K562 (cell line): ENCODE measurements around the gene CHD2. TPM values are rescaled to one million over a fixed set of nuclear protein-coding genes. Genes with fewer than 3 reads are reported as not detected.

ENCODE experiments used
- ATAC-seq: fragments of 200-7000 bp; cut with Tn5 transposase; 3 replicates; pipeline ENCODE4 v1.9.1; 2020; ENCODE audit warnings: moderate library complexity
- BruUV-seq: library from RNA; stranded (reverse); fragments of 400-500 nt; replicated peaks from 2 replicates; lab custom pipeline; 2021; lab: Mats Ljungman, UMichigan
- CTCF ChIA-PET: fragments of 300-600 bp; formaldehyde crosslinking; extraction: SDS; loops from one replicate; lab custom pipeline; 2021; ENCODE audit warnings: low intra/inter-chr PET ratio; lab: Yijun Ruan, JAX
- POLR2A ChIA-PET: fragments of 300-600, 350-650 bp; sonication (Branson Sonifier 250); formaldehyde crosslinking; extraction: SDS; loops from one replicate; lab custom pipeline; 2021; ENCODE audit warnings: antibody characterized with exemption, inconsistent platforms; lab: Yijun Ruan, JAX
- DNase-seq, 4 experiments: peaks; one replicate each; pipeline versions ENCODE4 v3.0.0 to v3.0.0-alpha.2; 2011 to 2018; ENCODE audit warnings: low spot score in 3 of 4, mixed read lengths in 3 of 4; ENCODE audit errors: extremely low read depth in 1 of 4
- FAIRE-seq: peaks from 2 replicates; lab custom pipeline; 2011; peaks lifted over from hg19 to GRCh38; lab: Jason Lieb, UNC
- H2AFZ ChIP-seq: 2 replicates; pipeline ENCODE4 v1.6.0; 2011; ENCODE audit warnings: low read depth, low read length, control low read depth, inconsistent platforms
- H3K27ac ChIP-seq: fragments of 200-600 bp; 3 replicates; pipeline ENCODE4 v1.8.0; 2011; ENCODE audit warnings: low read depth, mild to moderate bottlenecking, control low read depth, inconsistent platforms, low read length, moderate library complexity, mixed read lengths; ENCODE audit errors: extremely low read depth
- H3K27me3 ChIP-seq, 2 experiments: fragments of 300-600 bp in 1 of 2; 2 replicates in 1 of 2; 3 replicates in 1 of 2; pipeline versions ENCODE4 v1.6.0 to v1.8.0; 2011; ENCODE audit warnings: inconsistent platforms in 2 of 2, low read length in 2 of 2, mild to moderate bottlenecking in 1 of 2, mixed read lengths in 1 of 2, moderate library complexity in 1 of 2; ENCODE audit not compliant: control insufficient read depth in 2 of 2, insufficient read depth in 2 of 2
- H3K36me3 ChIP-seq: fragments of 300-600 bp; 3 replicates; pipeline ENCODE4 v1.8.0; 2011; ENCODE audit warnings: mild to moderate bottlenecking, low read length, inconsistent platforms; ENCODE audit not compliant: control insufficient read depth, insufficient read depth
- H3K4me1 ChIP-seq, 2 experiments: fragments of 200-600 bp in 1 of 2; replicated peaks in 1 of 2; 2 replicates in 1 of 2; 3 replicates in 1 of 2; pipeline versions ENCODE4 v1.5.1 to v1.8.0; 2011; ENCODE audit warnings: inconsistent platforms in 2 of 2, low read length in 2 of 2, mild to moderate bottlenecking in 1 of 2, mixed read lengths in 1 of 2, moderate library complexity in 1 of 2; ENCODE audit not compliant: control insufficient read depth in 2 of 2, insufficient read depth in 2 of 2
- H3K4me2 ChIP-seq: 2 replicates; pipeline ENCODE4 v1.6.1; 2011; ENCODE audit warnings: low read length, control low read depth, inconsistent platforms, mixed read lengths; ENCODE audit not compliant: insufficient read depth
- H3K4me3 ChIP-seq: fragments of 200-600 bp; sonication (generic), shearing (Covaris generic); 2 replicates; pipeline ENCODE4 v1.5.1; 2016; ENCODE audit warnings: control low read depth, inconsistent platforms
- H3K79me2 ChIP-seq: fragments of 200-600 bp; 3 replicates; pipeline ENCODE4 v1.8.0; 2011; ENCODE audit warnings: low read length, inconsistent platforms; ENCODE audit not compliant: control insufficient read depth, insufficient read depth
- H3K9ac ChIP-seq, 2 experiments: 2 replicates each; pipeline versions ENCODE4 v1.6.0 to v1.6.1; 2011; ENCODE audit warnings: low read depth in 2 of 2, low read length in 2 of 2, control low read depth in 1 of 2, inconsistent platforms in 1 of 2, mild to moderate bottlenecking in 1 of 2, mixed read lengths in 1 of 2; ENCODE audit not compliant: insufficient read depth in 1 of 2
- H3K9me1 ChIP-seq: one replicate; pipeline ENCODE4 v1.6.0; 2011; ENCODE audit warnings: inconsistent platforms, mild to moderate bottlenecking, low read length, moderate library complexity; ENCODE audit not compliant: control insufficient read depth, insufficient read depth
- H3K9me3 ChIP-seq: replicated peaks from 2 replicates; pipeline ENCODE4 v1.5.1; 2011; ENCODE audit warnings: low read depth, low read length, inconsistent platforms; ENCODE audit not compliant: control insufficient read depth, insufficient read depth
- H4K20me1 ChIP-seq: replicated peaks from 2 replicates; pipeline ENCODE4 v1.6.1; 2011; ENCODE audit warnings: low read length, inconsistent platforms, mixed read lengths; ENCODE audit not compliant: control insufficient read depth, insufficient read depth
- CBFB ChIP-seq: sonication (generic); formaldehyde crosslinking; IDR thresholded peaks from 2 replicates; pipeline ENCODE4 v1.4.0; 2020; ENCODE audit warnings: mild to moderate bottlenecking, missing genetic modification reagents
- CBX1 ChIP-seq: sonication (generic); IDR thresholded peaks from 2 replicates; pipeline ENCODE4 v1.6.1; 2016; ENCODE audit warnings: antibody characterized with exemption, low read depth, mild to moderate bottlenecking
- KAT8 ChIP-seq: fragments of 450-650 bp; IDR thresholded peaks from 2 replicates; pipeline ENCODE4 v1.6.1; 2016; ENCODE audit warnings: low read depth, mild to moderate bottlenecking
- KLF1 ChIP-seq: fragments of 450-650 bp; IDR thresholded peaks from 2 replicates; pipeline ENCODE4 v1.6.1; 2016; ENCODE audit warnings: missing genetic modification characterization, missing compliant biosample characterization
- POLR2G ChIP-seq: fragments of 200-400 bp; formaldehyde crosslinking; IDR thresholded peaks from 2 replicates; pipeline ENCODE4 v1.6.1; 2017; ENCODE audit warnings: low read depth, mild to moderate bottlenecking, antibody characterized with exemption, low read length, moderate library complexity
- RBM14 ChIP-seq: fragments of 200-400 bp; formaldehyde crosslinking; IDR thresholded peaks from 2 replicates; pipeline ENCODE4 v1.6.1; 2018; ENCODE audit warnings: low read depth, mild to moderate bottlenecking, low read length, moderate library complexity, borderline replicate concordance; ENCODE audit not compliant: insufficient read depth
- RBM17 ChIP-seq: fragments of 200-400 bp; formaldehyde crosslinking; IDR thresholded peaks from 2 replicates; pipeline ENCODE4 v1.6.1; 2017; ENCODE audit warnings: low read depth, mild to moderate bottlenecking, low read length, borderline replicate concordance
- SRSF9 ChIP-seq: fragments of 200-400 bp; formaldehyde crosslinking; IDR thresholded peaks from 2 replicates; pipeline ENCODE4 v1.6.1; 2017; ENCODE audit warnings: low read depth, low read length, borderline replicate concordance
- ZNF175 ChIP-seq: fragments of 200-800 bp; sonication (Bioruptor generic); IDR thresholded peaks from 2 replicates; pipeline ENCODE4 v1.6.1; 2016; ENCODE audit warnings: low read depth, mild to moderate bottlenecking, missing genetic modification characterization, missing compliant biosample characterization
- WGBS: fragments of 100-300 bp; shearing (Covaris generic); methylation state at CpG from one replicate; pipeline ENCODE4 v1.1.6; 2016; ENCODE audit warnings: low coverage, mixed read lengths; ENCODE audit not compliant: insufficient coverage; ENCODE audit errors: missing lambda C conversion rate; 5-methylcytosine and 5-hydroxymethylcytosine counted together
- in situ Hi-C: fragments of 300-500 bp; cut with MboI; formaldehyde crosslinking; loops from 4 replicates; pipeline ENCODE4 v1.15.0; 2018; ENCODE audit warnings: inconsistent platforms, mixed read lengths
- intact Hi-C: fragments of 100-400 bp; cut with micrococcal nuclease; formaldehyde crosslinking; loops from 2 replicates; pipeline ENCODE4 v1.14.2; 2022
- polyA plus RNA-seq, 8 experiments: library from polyadenylated mRNA; depleted of rRNA in 4 of 8; stranded (reverse) in 5 of 8; unstranded in 3 of 8; fragments of >200 nt; fragmentation: Nextera tagmentation in 2 of 8; fragmentation: Illumina TruSeq in 1 of 8; extraction: Ambion mirVana in 2 of 8; extraction: Trizol in 1 of 8; gene quantifications; 2 replicates each; pipeline versions ENCODE4 v1.2.1 to v1.2.3, GENCODE V29; 2011 to 2014; ENCODE audit warnings: inconsistent platforms in 1 of 8, missing spikeins in 1 of 8
- total RNA-seq, 7 experiments: library from RNA; depleted of rRNA in 6 of 7; stranded (reverse); fragments of >200 nt in 6 of 7; fragmentation: Illumina TruSeq in 2 of 7; extraction: Trizol in 2 of 7; gene quantifications; 2 replicates each; pipeline versions ENCODE4 v1.2.1 to v1.2.3, GENCODE V29; 2011 to 2021; ENCODE audit warnings: low replicate concordance in 1 of 7
- TF ChIP-seq, protein P1 (sequence below): IDR thresholded peaks from 3 replicates; pipeline ENCODE4 v1.6.1; 2011; ENCODE audit warnings: borderline replicate concordance, mild to moderate bottlenecking; ENCODE audit not compliant: insufficient read length, insufficient read depth
- TF ChIP-seq, protein P2 (sequence below): fragments of 200-800 bp; sonication (Bioruptor generic); IDR thresholded peaks from 2 replicates; pipeline ENCODE4 v1.6.1; 2017; ENCODE audit warnings: missing genetic modification characterization, missing compliant biosample characterization

Gene CHD2
- total and polyA plus RNA-seq, 9 of the 15 experiments (the other 6 are each of a cell fraction or from before 2014, with no cell fraction given) = 38.9 to 70.8 (median 56.2) TPM

DNA sequence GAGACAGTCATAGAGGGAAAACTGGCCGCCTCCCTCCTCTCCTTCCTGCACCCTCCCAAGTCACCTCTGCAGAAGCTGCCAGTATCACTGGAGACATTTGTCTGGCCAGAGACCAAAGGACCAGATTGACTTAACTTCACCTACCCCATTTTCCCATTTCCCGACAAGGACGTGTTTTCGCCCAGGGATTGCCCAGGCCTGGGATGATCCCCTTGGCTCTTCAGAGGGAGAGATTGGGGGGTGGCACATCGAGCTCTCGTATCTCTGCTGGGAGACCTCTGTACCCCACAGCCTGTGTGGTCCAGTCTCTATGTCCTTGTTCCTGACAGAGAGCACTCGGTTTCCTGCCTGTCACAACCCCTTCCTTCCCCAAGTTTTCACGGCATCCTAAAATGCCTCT is 157.5 kb downstream of the CHD2 start:
- FAIRE-seq = no peak
- BruUV-seq = no TSS peak
- Histone ChIP-seq H3K4me2 (no peak overlapping the region), H3K27ac (no peak overlapping the region), H3K4me3 (no peak overlapping the region), H3K4me1 (no peaks in the 10 kb centered on the region), H3K9me1 (no peaks in the 10 kb centered on the region), H2AFZ (no peak overlapping the region), H4K20me1 (peaks cover 10% of the 10 kb centered on the region; the same call in 1 of the 2 replicates), H3K9me3 (no peaks in the 10 kb centered on the region), H3K79me2 (no peaks in the 10 kb centered on the region), H3K27me3 (peaks cover 54 to 79% of the 10 kb centered on the region in 2 experiments), H3K36me3 (no peaks in the 10 kb centered on the region), H3K9ac (no peak overlapping the region)
- TF ChIP-seq ZNF175 = no peak
- no peak for TF ChIP-seq RBM17
- TF ChIP-seq CBFB = no peak
- TF ChIP-seq, protein P1, sequence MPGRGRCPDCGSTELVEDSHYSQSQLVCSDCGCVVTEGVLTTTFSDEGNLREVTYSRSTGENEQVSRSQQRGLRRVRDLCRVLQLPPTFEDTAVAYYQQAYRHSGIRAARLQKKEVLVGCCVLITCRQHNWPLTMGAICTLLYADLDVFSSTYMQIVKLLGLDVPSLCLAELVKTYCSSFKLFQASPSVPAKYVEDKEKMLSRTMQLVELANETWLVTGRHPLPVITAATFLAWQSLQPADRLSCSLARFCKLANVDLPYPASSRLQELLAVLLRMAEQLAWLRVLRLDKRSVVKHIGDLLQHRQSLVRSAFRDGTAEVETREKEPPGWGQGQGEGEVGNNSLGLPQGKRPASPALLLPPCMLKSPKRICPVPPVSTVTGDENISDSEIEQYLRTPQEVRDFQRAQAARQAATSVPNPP = no peak
- TF ChIP-seq KAT8 = no peak
- TF ChIP-seq POLR2G = no peak
- no peak for TF ChIP-seq KLF1 (tag)
- TF ChIP-seq CBX1 = no peak
- no peak for TF ChIP-seq SRSF9
- TF ChIP-seq, protein P2, sequence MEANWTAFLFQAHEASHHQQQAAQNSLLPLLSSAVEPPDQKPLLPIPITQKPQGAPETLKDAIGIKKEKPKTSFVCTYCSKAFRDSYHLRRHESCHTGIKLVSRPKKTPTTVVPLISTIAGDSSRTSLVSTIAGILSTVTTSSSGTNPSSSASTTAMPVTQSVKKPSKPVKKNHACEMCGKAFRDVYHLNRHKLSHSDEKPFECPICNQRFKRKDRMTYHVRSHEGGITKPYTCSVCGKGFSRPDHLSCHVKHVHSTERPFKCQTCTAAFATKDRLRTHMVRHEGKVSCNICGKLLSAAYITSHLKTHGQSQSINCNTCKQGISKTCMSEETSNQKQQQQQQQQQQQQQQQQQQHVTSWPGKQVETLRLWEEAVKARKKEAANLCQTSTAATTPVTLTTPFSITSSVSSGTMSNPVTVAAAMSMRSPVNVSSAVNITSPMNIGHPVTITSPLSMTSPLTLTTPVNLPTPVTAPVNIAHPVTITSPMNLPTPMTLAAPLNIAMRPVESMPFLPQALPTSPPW (CRISPR knock-in tag) = no peak
- no peak for TF ChIP-seq RBM14
- intact Hi-C loops (loop anchor here (10.0 kb wide), 1 partner anchor 323 kb away; no protein-coding TSS in a partner anchor), in situ Hi-C loops (no loop called here)
- no peak for DNase-seq
- CTCF ChIA-PET = no interaction called here
- 0% methylated on average over 6 of the region's 8 CpGs for WGBS
- no peak for ATAC-seq
- POLR2A ChIA-PET = no interaction called here
